Neutrophil (primary cell): ENCODE data around the gene PIEZO2.

Experiments used
- H3K27ac ChIP-seq: fragments of 200-600 bp; sonication (generic); 2 replicates; pipeline ENCODE4 v1.5.1; 2016; ENCODE audit warnings: mild to moderate bottlenecking, moderate library complexity
- H3K27me3 ChIP-seq: fragments of 200-600 bp; sonication (generic); 2 replicates; pipeline ENCODE4 v1.6.0; 2016; ENCODE audit warnings: mild to moderate bottlenecking
- H3K36me3 ChIP-seq: fragments of 200-600 bp; sonication (generic); 2 replicates; pipeline ENCODE4 v1.5.1; 2017
- H3K4me1 ChIP-seq, 2 experiments: fragments of 200-600 bp in 1 of 2; sonication (generic) in 1 of 2; 1 replicate in 1 of 2; 2 replicates in 1 of 2; pipeline versions ENCODE4 v1.5.1 to v1.6.1; 2013 to 2016; ENCODE audit warnings: low read depth in 1 of 2, low read length in 1 of 2, mild to moderate bottlenecking in 1 of 2, moderate library complexity in 1 of 2; ENCODE audit not compliant: control insufficient read depth in 1 of 2, insufficient read depth in 1 of 2
- H3K4me3 ChIP-seq, 2 experiments: fragments of 200-600 bp in 1 of 2; sonication (generic) in 1 of 2; 1 replicate in 1 of 2; 2 replicates in 1 of 2; pipeline ENCODE4 v1.5.1; 2013 to 2016; ENCODE audit warnings: low read depth in 1 of 2, low read length in 1 of 2, mild to moderate bottlenecking in 1 of 2, moderate library complexity in 1 of 2
- H3K9me3 ChIP-seq: fragments of 200-600 bp; sonication (generic); 2 replicates; pipeline ENCODE4 v1.5.1; 2016
- CTCF ChIP-seq: fragments of 200-600 bp; sonication (generic); IDR thresholded peaks from 2 replicates; pipeline ENCODE4 v1.5.1; 2016; ENCODE audit warnings: antibody characterized with exemption

Gene PIEZO2

GRCh38 chr18:11121443-11121849 lies 27.9 kb downstream of the PIEZO2 start:
- Histone ChIP-seq H3K36me3 (no peaks in the 10 kb centered on the region), H3K9me3 (no peaks in the 10 kb centered on the region), H3K4me3 (no peak overlapping the region), H3K4me1 (no peaks in the 10 kb centered on the region), H3K27ac (no peak overlapping the region), H3K27me3 (no peaks in the 10 kb centered on the region)
- no peak for TF ChIP-seq CTCF

- Histone ChIP-seq H3K9me3 (no peaks in the 10 kb centered on the region), H3K4me1 (no peaks in the 10 kb centered on the region), H3K27ac (no peak overlapping the region), H3K36me3 (no peaks in the 10 kb centered on the region), H3K27me3 (no peaks in the 10 kb centered on the region), H3K4me3 (no peak overlapping the region)
- no peak for TF ChIP-seq CTCF
Observed at GRCh38 chr18:11119959-11120587, 29.3 kb downstream of the PIEZO2 start.

- no peak overlapping the region for H3K4me3 ChIP-seq
- H3K27ac ChIP-seq: no peak overlapping the region
- H3K4me1 ChIP-seq: no peaks in the 10 kb centered on the region
- no peaks in the 10 kb centered on the region for H3K27me3 ChIP-seq
- TF ChIP-seq CTCF: no peak
- H3K9me3 ChIP-seq: no peaks in the 10 kb centered on the region
- no peaks in the 10 kb centered on the region for H3K36me3 ChIP-seq
Observed at GRCh38 chr18:11119550-11119949, 29.8 kb downstream of the PIEZO2 start.

- Histone ChIP-seq H3K9me3 (no peaks in the 10 kb centered on the region), H3K4me1 (no peaks in the 10 kb centered on the region), H3K27ac (no peak overlapping the region), H3K27me3 (no peaks in the 10 kb centered on the region), H3K4me3 (no peak overlapping the region), H3K36me3 (no peaks in the 10 kb centered on the region)
- TF ChIP-seq CTCF: no peak
Observed at GRCh38 chr18:11118051-11118766, 31.2 kb downstream of the PIEZO2 start.

GRCh38 chr18:11115276-11115675 lies 34.1 kb downstream of the PIEZO2 start:
- Histone ChIP-seq H3K27me3 (no peaks in the 10 kb centered on the region), H3K27ac (no peak overlapping the region), H3K9me3 (no peaks in the 10 kb centered on the region), H3K4me1 (no peaks in the 10 kb centered on the region), H3K36me3 (no peaks in the 10 kb centered on the region), H3K4me3 (no peak overlapping the region)
- TF ChIP-seq CTCF: no peak
